ENCODE results near the gene TC2N.
A peak's percentile ranks its signal among the peaks of the same experiment; 100 is the strongest.

GRCh38 chr14:91911474-91912032 is 44.2 kb upstream of the TC2N start:
- TF ChIP-seq CTCF (IDR thresholded peaks at IDR 0.05) (peak in 5 of 6 experiments; percentile 17 to 56 (median 42)), POLR2A (IDR thresholded peaks at IDR 0.05) (no peak)

Data from adrenal gland (tissue), 5 donors.